HUES6 (cell line): ENCODE measurements around the gene ANKRD34B.

Experiments used
- H3K27ac ChIP-seq: 2 replicates; pipeline ENCODE4 v1.7.0; 2013; ENCODE audit warnings: low read depth, mild to moderate bottlenecking, low read length, inconsistent platforms
- H3K27me3 ChIP-seq: 2 replicates; pipeline ENCODE4 v1.6.1; 2013; ENCODE audit warnings: low read length; ENCODE audit not compliant: control insufficient read depth, insufficient read depth
- H3K36me3 ChIP-seq: 2 replicates; pipeline ENCODE4 v1.6.1; 2013; ENCODE audit warnings: low read length; ENCODE audit not compliant: control insufficient read depth, insufficient read depth
- H3K4me1 ChIP-seq: 2 replicates; pipeline ENCODE4 v1.6.1; 2013; ENCODE audit warnings: low read length; ENCODE audit not compliant: control insufficient read depth, insufficient read depth
- H3K4me3 ChIP-seq: 2 replicates; pipeline ENCODE4 v1.5.1; 2013; ENCODE audit warnings: low read depth, low read length
- H3K9ac ChIP-seq: one replicate; pipeline ENCODE4 v1.6.1; 2013; ENCODE audit warnings: mild to moderate bottlenecking, low read length
- H3K9me3 ChIP-seq: 2 replicates; pipeline ENCODE4 v1.6.1; 2013; ENCODE audit warnings: low read depth, low read length; ENCODE audit not compliant: control insufficient read depth, insufficient read depth

Gene ANKRD34B

DNA sequence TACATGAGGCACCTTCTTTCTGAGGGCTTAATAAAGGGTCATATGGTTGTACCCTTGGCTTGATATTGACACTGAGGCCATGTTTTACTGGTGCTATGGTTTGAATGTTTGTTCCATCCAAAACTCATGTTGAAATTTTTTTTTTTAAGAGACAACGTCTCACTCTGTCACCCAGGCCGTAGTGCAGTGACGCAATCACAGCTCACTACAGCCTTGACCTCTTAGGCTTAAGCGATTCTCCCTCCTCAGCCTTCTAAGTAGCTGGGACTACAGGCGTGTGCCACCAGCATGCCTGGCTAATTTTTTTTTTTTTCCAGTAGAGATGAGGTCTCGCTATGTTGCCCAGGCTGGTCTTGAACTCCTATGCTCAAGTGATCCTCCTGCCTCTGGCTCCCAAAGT lies 61.2 kb downstream of the ANKRD34B start:
- Histone ChIP-seq H3K9me3 (no peaks in the 10 kb centered on the region), H3K36me3 (no peaks in the 10 kb centered on the region), H3K4me3 (no peak overlapping the region), H3K27ac (no peak overlapping the region), H3K27me3 (no peaks in the 10 kb centered on the region), H3K4me1 (no peaks in the 10 kb centered on the region), H3K9ac (no peak overlapping the region)

DNA sequence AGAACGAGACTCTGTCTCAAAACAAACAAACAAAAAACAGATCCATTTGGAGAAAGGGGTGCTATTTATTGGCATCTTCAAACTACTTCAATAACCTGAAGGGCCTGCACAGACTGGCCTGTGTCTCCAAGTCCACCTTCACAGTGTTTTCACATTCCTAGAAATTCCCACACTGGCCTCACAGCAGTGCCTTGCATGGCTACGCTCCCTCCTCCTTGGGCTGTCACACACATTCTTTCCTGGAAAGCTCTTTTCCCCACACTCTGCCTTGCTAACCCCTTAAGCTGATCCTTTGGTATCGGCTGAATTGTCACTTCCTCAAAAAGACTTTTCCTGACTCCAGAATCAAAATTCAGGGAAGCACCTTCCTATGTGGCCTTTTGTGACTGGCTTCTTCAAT lies 62.4 kb downstream of the ANKRD34B start:
- Histone ChIP-seq H3K9ac (no peak overlapping the region), H3K9me3 (no peaks in the 10 kb centered on the region), H3K27me3 (no peaks in the 10 kb centered on the region), H3K36me3 (no peaks in the 10 kb centered on the region), H3K4me1 (no peaks in the 10 kb centered on the region), H3K4me3 (no peak overlapping the region), H3K27ac (no peak overlapping the region)
